Measurements from ENCODE around the gene OTOP2.

DNA sequence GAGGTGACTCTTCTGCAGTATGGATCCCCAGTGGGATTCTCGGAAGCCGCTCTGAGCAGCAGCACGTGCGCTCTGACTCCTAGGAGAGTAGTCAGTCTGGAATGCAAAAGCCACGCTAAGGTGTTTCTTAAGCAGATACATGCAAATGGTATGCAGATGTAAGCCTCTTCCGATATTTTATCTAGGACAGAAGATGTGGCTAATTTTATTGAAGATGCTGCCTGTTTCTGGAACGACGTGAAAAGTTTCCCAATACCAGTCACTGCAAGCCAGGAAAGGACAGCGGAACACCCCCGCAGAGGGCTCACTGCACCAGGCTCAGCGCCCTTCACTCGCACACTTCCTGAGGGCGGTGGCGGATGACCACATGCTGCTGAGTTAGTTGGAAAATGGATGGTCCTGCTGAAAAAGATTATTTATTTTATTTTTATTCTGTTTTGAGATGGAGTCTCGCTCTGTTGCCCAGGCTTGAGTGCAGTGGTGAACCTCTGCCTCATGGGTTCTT, 40.8 kb upstream of the OTOP2 start:
- TF ChIP-seq POLR2A (IDR thresholded peaks at IDR 0.05; ENCODE audit: low read length) (no peak), GATA1 (IDR thresholded peaks at IDR 0.05; ENCODE audit: low read depth, low read length) (no peak)

Measured in erythroblast (primary cell).